Measurements from ENCODE around the gene PLB1.

PLB1 gene

GRCh38 chr2:28674062-28674712, 178.3 kb downstream of the PLB1 start:
- TF ChIP-seq CTCF (conservative IDR thresholded peaks at IDR 0.05; ENCODE audit: low read depth, low read length) = no peak
- no peak overlapping the region for H3K4me3 ChIP-seq (ENCODE audit: low read length)
- DNase-seq (ENCODE audit: low read depth) = no peak

- H3K4me3 ChIP-seq (ENCODE audit: low read length) = no peak overlapping the region
- DNase-seq (ENCODE audit: low read depth) = no peak
- no peak for TF ChIP-seq CTCF (conservative IDR thresholded peaks at IDR 0.05; ENCODE audit: low read depth, low read length)
These were observed 178.8 kb downstream of the PLB1 start for GRCh38 chr2:28674713-28675068.

- no peak overlapping the region for H3K4me3 ChIP-seq (ENCODE audit: low read length)
- TF ChIP-seq CTCF (conservative IDR thresholded peaks at IDR 0.05; ENCODE audit: low read depth, low read length) = no peak
- no peak for DNase-seq (ENCODE audit: low read depth)
These were observed 180.4 kb downstream of the PLB1 start for GRCh38 chr2:28676152-28676835.

GRCh38 chr2:28678175-28678855, 182.5 kb downstream of the PLB1 start:
- no peak for TF ChIP-seq CTCF (conservative IDR thresholded peaks at IDR 0.05; ENCODE audit: low read depth, low read length)
- DNase-seq (ENCODE audit: low read depth) = no peak
- H3K4me3 ChIP-seq (ENCODE audit: low read length) = no peak overlapping the region

GRCh38 chr2:28678944-28679343, 183.1 kb downstream of the PLB1 start:
- no peak for TF ChIP-seq CTCF (conservative IDR thresholded peaks at IDR 0.05; ENCODE audit: low read depth, low read length)
- no peak overlapping the region for H3K4me3 ChIP-seq (ENCODE audit: low read length)
- no peak for DNase-seq (ENCODE audit: low read depth)

GRCh38 chr2:28680657-28681056, 184.8 kb downstream of the PLB1 start:
- no peak overlapping the region for H3K4me3 ChIP-seq (ENCODE audit: low read length)
- no peak for DNase-seq (ENCODE audit: low read depth)
- no peak for TF ChIP-seq CTCF (conservative IDR thresholded peaks at IDR 0.05; ENCODE audit: low read depth, low read length)

Data from retinal pigment epithelial cell (primary cell).